Stimulated activated CD4-positive, alpha-beta T cell treated with anti-CD3 and anti-CD28 coated beads, Interleukin-12 subunit alpha, Interleukin-12 subunit beta, amount 100 ng/mL, for 4 hours (primary cell): ENCODE measurements around the gene CT45A9.
A peak's percentile ranks its signal among the peaks of the same experiment; 100 is the strongest.
"Not testable (repeated sequence)": the region's sequence is repeated elsewhere in the genome, so short reads cannot be mapped to it uniquely, and the experiment has no call there.

Source experiments
- DNase-seq: peaks from one replicate; pipeline ENCODE4 v3.0.0-alpha.2; 2020

Gene CT45A9, protein sequence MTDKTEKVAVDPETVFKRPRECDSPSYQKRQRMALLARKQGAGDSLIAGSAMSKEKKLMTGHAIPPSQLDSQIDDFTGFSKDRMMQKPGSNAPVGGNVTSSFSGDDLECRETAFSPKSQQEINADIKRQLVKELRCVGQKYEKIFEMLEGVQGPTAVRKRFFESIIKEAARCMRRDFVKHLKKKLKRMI

GRCh38 chrX:135871712-135872111, at the start of gene CT45A9:
Gene CT45A9 (minus strand): TSS chrX:135871812. CDS start chrX:135868061, 3,751 bp downstream.
- not testable (repeated sequence) for DNase-seq

DNA sequence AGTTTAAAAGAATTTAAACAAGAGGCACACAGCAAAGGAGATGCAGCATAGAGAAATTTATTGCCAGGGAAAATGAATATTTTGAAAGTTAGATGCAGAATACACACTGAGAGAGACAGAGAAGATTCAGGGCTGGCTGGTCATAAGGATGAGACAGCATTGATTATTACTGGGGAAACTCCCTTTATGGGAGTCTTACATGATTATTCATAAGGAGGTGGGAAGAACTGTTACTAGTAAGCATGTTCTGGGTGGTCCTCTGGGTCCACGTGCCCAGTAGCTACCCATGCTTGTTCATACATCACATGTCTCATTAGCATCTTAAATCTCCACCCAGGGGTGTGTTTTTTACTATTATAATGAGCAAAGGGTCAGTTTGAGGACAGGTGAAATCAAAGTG, 48.9 kb upstream of the CT45A9 start:
- not testable (repeated sequence) for DNase-seq

DNA sequence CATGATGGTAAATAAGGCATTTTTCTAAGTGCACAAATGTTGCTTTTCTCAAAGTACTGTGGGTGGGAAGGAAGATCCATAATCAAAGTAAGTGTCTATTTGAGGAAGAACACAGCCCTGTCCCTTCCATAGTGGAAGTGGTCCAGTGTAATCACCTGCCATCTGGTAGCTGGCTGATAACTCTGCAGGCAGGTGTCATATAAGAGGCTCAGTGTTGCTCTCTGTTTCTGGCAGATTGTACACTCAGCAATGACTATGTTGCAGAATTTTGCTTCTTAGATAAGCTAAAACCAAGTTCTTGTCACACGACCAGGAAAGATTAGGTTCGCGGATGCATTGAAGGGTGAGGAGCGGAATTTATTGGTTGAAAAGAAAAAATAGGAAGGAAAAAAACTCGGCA, 42.8 kb upstream of the CT45A9 start:
- DNase-seq = no peak

DNA sequence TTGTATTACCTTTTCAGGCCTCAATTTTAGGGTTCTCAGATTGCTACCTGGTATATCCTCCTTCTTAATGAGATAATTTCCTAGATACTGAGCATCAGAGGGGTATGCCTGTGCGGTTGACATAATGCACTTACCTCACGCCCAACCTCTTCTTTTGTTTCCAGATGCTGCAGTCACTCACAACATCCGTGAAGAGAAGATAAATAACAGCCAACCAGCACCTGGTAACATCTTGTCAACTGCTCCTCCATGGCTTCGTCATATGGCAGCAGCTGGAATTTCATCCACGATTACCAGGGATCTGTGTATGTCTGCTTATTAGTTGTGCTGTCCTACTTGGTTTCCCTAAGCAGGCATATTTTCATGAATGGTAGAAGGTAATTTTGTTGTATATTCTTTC, 38.6 kb upstream of the CT45A9 start:
- no peak for DNase-seq

DNA sequence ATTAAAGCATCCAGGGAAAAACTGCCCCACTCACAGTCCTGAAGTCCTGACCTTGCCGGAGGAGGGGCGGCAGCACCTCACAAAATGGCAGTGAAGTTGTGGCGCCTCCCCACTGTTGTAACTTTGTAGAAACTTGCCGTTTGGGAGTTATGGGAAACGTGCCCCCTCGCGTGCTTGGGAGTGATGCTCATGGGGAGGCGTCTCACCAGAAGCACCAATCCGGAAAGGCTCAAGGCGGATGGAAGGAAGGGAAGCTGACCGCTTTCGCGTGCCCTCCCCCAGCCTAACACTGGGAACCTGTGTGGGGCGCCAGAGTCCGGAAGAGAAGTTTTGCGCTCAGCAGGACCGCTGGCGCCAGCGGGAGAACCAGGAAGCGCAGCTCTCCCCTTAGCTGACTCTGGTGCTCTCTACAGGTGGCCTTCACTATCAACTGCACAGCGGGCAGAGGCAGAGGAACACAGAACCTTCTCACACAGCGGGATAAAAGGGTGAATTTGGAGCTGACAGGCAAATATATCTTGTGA, 21.7 kb upstream of the CT45A9 start, which contains the start of the genes CT45A10 and SAGE1:
CT45A10 (minus strand) TSS at position 151 of the 524 bp plus-strand sequence. CDS start 8,100 bp downstream, outside the sequence.
SAGE1 (plus strand) TSS at position 423 of the 524 bp plus-strand sequence. CDS start 2,527 bp downstream, outside the sequence.
- DNase-seq = no peak

- DNase-seq = no peak
Measured at GRCh38 chrX:135892781-135893180, 21.2 kb upstream of the CT45A9 start.

DNA sequence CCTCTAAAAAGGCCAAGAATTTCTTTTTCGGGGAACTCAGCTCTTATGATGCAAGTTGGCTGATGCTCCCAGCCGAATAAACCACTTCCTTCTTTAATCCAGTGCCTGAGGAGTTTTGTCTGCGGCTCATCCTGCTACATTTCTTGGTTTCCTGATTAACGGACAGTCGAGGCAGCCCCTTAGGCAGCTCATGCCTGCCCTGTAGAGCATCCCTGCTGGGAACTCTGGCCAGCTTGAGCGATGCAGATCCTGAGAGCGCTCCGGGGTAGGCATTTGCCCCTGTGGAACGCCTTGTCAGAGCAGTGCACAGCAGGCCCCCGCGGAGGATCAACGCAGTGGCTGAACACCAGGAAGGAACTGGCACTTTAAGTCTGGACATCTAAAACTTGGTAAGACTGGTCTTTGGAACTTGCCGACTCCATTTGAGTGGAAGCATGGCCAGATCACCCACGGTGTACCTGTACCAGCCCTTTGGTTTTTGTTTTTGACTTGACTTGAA, 18.5 kb upstream of the CT45A9 start:
- DNase-seq = no peak

DNA sequence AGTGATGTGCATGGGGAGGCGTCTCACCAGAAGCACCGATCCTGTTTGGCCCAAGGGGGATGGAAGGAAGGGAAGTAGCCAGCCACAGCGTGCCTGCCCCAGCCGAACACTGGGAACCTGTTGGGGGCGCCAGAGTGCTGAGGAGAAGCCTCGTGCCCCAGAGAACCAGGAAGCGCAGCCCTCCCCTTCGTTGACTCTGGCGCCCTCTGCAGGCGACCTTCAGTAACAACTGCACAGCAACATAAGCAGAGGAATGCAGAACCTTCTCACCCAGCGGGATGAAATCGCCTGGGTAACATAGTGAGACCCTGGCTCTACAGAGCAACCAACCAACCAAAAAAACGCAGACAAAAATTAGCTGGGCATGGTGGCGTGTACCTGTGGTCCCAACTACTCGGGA, 17.4 kb upstream of the CT45A9 start:
- peak; percentile 1 for DNase-seq

DNA sequence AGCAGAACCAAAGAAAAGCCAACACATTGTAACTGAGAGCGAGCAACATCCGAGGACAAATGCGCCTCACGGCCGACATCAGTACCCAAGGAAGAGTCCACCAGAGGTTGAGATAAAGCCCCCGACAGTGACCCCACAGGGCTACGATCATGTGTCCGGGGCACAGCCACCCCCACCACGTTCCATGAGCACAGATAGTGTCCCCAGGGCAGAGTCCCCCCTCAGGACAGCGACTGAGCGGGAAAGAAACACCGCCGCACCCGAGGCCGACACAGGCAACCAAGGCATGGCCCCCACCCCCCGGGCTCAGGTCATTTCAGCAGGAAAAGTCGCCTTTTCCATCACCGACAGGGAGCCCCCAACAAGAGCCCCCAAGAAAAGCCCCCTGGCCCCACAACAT, 16.6 kb upstream of the CT45A9 start:
- DNase-seq = not testable (repeated sequence)

- not testable (repeated sequence) for DNase-seq
Measured at GRCh38 chrX:135882741-135883140, 11.1 kb upstream of the CT45A9 start.

GRCh38 chrX:135854438-135854837, 17.2 kb downstream of the CT45A9 start, which contains the start of gene CT45A8:
Gene CT45A8 (minus strand): TSS chrX:135854538. CDS start chrX:135850783, 3,755 bp downstream.
- not testable (repeated sequence) for DNase-seq

DNA sequence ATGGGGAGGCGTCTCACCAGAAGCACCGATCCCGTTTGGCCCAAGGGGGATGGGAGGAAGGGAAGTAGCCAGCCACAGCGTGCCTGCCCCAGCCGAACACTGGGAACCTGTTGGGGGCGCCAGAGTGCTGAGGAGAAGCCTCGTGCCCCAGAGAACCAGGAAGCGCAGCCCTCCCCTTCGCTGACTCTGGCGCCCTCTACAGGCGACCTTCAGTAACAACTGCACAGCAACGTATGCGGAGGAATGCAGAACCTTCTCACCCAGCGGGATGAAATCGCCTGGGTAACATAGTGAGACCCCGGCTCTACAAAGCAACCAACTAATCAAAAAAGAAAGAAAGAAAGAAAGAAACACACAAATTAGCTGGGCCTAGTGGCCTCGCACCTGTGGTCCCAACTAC, 34.4 kb downstream of the CT45A9 start, which contains the start of gene CT45A7:
CT45A7 (minus strand) TSS at position 101 of the 400 bp plus-strand sequence. CDS start 3,747 bp downstream, outside the sequence.
- not testable (repeated sequence) for DNase-seq

DNA sequence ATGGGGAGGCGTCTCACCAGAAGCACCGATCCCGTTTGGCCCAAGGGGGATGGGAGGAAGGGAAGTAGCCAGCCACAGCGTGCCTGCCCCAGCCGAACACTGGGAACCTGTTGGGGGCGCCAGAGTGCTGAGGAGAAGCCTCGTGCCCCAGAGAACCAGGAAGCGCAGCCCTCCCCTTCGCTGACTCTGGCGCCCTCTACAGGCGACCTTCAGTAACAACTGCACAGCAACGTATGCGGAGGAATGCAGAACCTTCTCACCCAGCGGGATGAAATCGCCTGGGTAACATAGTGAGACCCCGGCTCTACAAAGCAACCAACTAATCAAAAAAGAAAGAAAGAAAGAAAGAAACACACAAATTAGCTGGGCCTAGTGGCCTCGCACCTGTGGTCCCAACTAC, 51.7 kb downstream of the CT45A9 start, which contains the start of gene CT45A2:
CT45A2 (minus strand) TSS at position 101 of the 400 bp plus-strand sequence. CDS start 3,747 bp downstream, outside the sequence.
- DNase-seq = not testable (repeated sequence)
